Measurements from ENCODE around the gene DEPDC1B.
"Not testable (repeated sequence)": the region's sequence is repeated elsewhere in the genome, so short reads cannot be mapped to it uniquely, and the experiment has no call there.

DEPDC1B gene, protein sequence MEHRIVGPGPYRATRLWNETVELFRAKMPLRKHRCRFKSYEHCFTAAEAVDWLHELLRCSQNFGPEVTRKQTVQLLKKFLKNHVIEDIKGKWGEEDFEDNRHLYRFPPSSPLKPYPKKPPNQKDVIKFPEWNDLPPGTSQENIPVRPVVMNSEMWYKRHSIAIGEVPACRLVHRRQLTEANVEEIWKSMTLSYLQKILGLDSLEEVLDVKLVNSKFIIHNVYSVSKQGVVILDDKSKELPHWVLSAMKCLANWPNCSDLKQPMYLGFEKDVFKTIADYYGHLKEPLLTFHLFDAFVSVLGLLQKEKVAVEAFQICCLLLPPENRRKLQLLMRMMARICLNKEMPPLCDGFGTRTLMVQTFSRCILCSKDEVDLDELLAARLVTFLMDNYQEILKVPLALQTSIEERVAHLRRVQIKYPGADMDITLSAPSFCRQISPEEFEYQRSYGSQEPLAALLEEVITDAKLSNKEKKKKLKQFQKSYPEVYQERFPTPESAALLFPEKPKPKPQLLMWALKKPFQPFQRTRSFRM

DNA sequence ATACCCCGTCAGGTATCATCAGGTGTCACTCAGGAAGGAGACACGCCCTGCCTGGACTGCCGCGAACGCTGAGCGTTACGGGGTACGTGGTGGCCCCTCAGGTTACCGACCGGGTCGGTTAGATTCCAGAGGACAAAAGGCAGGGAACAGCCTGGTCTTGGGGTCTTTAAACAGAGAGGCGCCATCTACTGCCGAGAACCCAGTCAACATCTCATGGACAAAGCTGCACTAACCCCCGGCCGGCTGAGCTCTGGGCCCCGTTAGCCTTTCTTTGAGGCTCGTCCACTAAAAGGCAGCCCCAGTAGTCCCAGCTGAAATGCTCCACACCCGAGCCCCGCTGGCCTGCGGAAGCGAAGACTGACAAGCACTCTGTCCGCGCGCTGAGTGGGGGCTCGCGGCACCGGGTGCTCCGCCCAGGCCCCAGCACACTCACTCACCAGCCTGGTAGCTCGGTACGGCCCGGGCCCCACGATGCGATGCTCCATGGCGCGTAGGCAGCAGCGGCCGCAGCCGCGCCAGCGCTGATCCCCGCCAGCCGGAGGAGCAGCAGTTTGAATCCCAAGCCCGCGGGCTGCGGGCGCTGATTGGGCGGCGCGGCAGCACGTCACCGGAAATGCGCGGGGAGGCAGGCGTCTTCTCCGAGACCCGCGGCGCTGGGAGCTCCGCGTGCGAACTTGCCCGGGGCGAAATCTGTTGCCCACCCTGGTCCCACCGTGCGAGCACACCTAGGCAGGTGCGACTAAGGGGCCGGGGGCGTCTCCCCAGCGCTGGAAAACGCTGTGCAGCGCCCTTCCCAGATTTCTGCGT, at the start of gene DEPDC1B:
Gene DEPDC1B (minus strand): TSS at position 558 of the 807 bp plus-strand sequence. CDS start 73 bp downstream, at position 485.
- Histone ChIP-seq H3K4me1 (ENCODE audit: insufficient read depth, low read length) (no peaks in the 10 kb centered on the region; the same call in 1 of the 2 replicates), H3K9ac (ENCODE audit: low read depth, low read length) (peak within 1 kb of the TSS; percentile 90), H3K9me3 (ENCODE audit: control insufficient read depth, insufficient read depth, low read length) (no peaks in the 10 kb centered on the region), H3K36me3 (ENCODE audit: insufficient read depth, low read length) (no peaks in the 10 kb centered on the region)

DNA sequence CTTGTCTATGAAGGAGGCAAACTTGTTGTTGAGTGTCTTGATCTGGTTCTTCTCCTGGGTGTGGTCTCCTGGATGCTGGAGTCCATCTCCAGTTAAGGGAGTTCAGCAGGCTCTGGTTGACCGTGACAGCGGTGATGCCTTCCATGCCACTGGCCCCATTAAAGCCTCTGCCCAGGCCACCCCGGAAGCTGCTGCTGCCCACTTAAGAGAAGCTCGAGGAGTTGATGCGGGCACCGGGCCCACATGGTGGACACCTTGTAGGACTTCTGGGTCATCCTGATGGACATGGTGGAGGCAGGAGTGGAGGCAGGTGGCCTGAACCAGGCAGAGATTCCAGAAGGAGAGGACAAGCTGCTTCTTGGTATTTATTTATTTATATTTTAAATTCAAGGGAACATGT, 44.7 kb upstream of the DEPDC1B start:
- no peaks in the 10 kb centered on the region for H3K36me3 ChIP-seq (ENCODE audit: insufficient read depth, low read length)
- no peaks in the 10 kb centered on the region for H3K9me3 ChIP-seq (ENCODE audit: control insufficient read depth, insufficient read depth, low read length)
- no peak overlapping the region for H3K9ac ChIP-seq (ENCODE audit: low read depth, low read length)
- H3K4me1 ChIP-seq (ENCODE audit: insufficient read depth, low read length) = no peaks in the 10 kb centered on the region

DNA sequence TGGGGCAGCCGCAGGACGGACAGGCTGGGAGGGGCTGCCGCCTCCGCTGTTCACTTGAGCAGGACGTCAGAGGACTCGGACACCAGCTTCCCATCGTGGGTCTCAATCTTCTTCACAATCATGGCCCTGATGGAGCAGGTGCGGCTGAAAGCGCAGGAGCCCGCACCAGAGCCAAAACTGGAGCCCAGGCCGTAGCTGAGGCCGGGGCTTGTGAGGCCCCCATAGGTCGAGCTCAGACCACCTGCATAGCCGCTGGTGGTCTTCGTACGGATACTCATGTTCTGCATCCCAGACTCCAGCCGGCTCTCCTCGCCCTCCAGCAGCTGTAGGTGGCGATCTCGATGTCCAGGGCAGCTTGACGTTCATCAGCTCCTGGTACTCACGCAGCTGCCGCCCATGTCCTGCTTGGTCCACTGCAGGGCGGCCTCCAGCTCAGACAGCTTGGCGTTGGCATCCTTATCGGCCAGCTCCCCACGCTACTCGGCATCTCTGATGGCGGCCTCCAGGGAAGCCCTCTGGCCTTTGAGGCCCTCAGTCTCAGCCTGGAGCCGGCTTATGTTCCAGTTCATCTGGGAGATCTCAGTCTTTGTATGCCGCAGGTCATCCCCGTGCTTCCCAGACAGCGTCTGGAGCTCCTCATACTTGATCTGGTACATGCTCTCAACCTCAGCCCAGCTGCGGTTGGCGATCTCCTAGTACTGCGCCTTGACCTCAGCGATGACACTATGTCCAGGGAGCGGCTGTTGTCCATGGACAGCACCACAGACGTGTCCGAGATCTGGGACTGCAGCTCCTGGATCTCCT, 43.7 kb upstream of the DEPDC1B start:
- no peak overlapping the region for H3K9ac ChIP-seq (ENCODE audit: low read depth, low read length)
- no peaks in the 10 kb centered on the region for H3K4me1 ChIP-seq (ENCODE audit: insufficient read depth, low read length)
- no peaks in the 10 kb centered on the region for H3K9me3 ChIP-seq (ENCODE audit: control insufficient read depth, insufficient read depth, low read length)
- no peaks in the 10 kb centered on the region for H3K36me3 ChIP-seq (ENCODE audit: insufficient read depth, low read length)

DNA sequence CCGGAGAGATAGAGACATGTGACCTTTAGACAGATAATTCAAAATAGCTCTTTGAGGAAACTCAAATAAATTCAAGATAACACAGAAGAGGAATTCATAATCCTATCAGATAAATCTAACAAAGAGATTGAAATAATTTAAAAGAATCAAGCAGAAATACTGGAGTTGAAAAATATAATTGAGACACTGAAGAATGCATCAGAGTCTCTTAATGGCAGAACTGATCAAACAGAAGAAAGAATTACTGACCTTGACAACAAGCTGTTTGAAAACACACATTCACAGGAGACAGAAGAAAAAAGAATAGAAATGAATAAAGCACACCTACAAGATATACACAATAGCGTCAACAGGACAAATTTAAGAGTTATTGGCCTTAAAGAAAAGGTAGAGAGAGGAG, 40.4 kb upstream of the DEPDC1B start:
- Histone ChIP-seq H3K36me3 (ENCODE audit: insufficient read depth, low read length) (no peaks in the 10 kb centered on the region), H3K4me1 (ENCODE audit: insufficient read depth, low read length) (peaks cover 4% of the 10 kb centered on the region; the same call in 1 of the 2 replicates), H3K9ac (ENCODE audit: low read depth, low read length) (no peak overlapping the region), H3K9me3 (ENCODE audit: control insufficient read depth, insufficient read depth, low read length) (no peaks in the 10 kb centered on the region)

DNA sequence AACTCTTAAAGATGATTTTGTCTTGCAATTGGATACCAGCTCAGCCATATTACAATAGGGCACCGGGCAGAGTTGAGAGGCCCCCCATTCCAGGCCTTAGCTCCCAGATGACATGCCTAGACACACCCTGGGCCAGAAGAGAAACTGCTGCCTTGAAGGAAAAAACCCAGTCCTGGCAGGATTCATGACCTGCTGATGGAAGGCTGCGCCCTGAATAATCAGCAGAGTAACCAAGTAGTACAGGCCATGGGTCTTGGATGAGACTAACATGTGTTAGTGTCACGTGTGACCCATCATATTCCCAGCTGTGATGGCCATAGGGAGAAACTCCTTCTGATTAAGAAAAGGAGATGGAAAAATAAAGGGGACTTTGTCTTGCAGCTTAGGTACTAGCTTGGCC, 39.0 kb upstream of the DEPDC1B start:
- Histone ChIP-seq H3K4me1 (ENCODE audit: insufficient read depth, low read length) (peaks cover 4% of the 10 kb centered on the region; the same call in 1 of the 2 replicates), H3K9me3 (ENCODE audit: control insufficient read depth, insufficient read depth, low read length) (no peaks in the 10 kb centered on the region), H3K9ac (ENCODE audit: low read depth, low read length) (no peak overlapping the region), H3K36me3 (ENCODE audit: insufficient read depth, low read length) (no peaks in the 10 kb centered on the region)

DNA sequence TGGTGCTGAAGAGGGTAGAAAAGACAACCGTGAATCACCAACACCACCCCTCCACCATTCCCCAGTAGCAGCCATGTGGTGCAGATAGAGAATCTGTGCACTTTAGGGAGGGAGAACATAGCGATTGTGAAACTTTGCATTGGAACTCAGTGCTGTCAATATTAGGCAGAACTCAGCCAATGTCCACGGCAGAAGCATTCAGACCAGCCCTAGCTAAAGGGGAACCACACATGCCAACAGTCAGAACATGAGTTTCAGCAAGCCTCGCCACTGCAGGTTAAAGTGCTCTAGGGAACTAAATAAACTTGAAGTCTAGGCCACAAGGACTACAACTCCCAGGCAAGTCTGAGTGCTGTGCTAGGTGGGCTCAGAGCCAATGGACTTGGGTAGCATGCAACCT, 38.5 kb upstream of the DEPDC1B start:
- peaks cover 4% of the 10 kb centered on the region; the same call in 1 of the 2 replicates for H3K4me1 ChIP-seq (ENCODE audit: insufficient read depth, low read length)
- H3K9me3 ChIP-seq (ENCODE audit: control insufficient read depth, insufficient read depth, low read length) = no peaks in the 10 kb centered on the region
- H3K9ac ChIP-seq (ENCODE audit: low read depth, low read length) = no peak overlapping the region
- H3K36me3 ChIP-seq (ENCODE audit: insufficient read depth, low read length) = no peaks in the 10 kb centered on the region

DNA sequence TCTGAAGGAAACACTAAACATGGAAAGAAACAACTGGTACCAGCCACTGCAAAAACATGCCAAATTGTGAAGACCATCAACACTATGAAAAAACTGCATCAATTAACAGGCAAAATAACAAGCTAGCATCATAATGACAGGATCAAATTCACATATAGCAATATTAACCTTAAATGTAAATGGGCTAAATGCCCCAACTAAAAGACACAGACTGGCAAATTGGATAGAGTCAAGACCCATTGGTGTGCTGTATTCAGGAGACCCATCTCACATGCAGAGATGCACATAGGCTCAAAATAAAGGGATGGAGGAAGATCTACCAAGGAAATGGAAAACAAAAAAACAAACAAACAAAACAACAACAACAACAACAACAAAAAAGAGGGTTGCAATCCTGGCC, 30.9 kb upstream of the DEPDC1B start:
- H3K9ac ChIP-seq (ENCODE audit: low read depth, low read length); H3K4me1 ChIP-seq (ENCODE audit: insufficient read depth, low read length); H3K9me3 ChIP-seq (ENCODE audit: control insufficient read depth, insufficient read depth, low read length); H3K36me3 ChIP-seq (ENCODE audit: insufficient read depth, low read length): not testable (repeated sequence)

DNA sequence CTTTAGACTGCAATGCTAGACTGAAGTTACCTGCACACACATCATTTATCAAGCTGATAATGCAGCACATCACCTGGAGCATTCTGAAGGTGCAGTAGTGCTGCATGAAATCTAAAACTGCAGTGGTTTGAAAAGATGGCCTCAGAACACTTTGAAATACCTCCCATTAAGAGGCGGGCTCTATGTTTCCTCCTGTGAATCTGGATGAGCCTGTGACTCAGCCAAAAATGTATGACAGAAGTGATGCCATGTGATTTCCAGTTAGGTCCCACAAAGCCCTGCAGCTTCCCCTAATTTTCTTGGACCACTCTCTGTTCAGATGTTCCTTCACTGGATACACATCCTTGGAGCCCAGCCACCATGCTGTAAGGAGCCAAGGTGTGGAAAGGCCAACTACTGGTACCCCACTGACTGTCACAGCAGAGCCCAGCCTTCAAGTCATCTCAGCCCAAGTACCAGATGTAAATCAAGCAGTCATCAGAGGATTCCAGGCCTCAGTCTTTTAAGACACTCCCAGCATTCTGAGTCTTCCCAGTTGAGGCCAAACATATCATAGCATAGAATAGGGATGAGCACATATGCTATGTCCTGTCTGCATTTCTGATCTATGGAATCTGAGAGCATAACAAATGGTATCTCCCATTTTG, 27.2 kb upstream of the DEPDC1B start:
- no peaks in the 10 kb centered on the region for H3K4me1 ChIP-seq (ENCODE audit: insufficient read depth, low read length)

DNA sequence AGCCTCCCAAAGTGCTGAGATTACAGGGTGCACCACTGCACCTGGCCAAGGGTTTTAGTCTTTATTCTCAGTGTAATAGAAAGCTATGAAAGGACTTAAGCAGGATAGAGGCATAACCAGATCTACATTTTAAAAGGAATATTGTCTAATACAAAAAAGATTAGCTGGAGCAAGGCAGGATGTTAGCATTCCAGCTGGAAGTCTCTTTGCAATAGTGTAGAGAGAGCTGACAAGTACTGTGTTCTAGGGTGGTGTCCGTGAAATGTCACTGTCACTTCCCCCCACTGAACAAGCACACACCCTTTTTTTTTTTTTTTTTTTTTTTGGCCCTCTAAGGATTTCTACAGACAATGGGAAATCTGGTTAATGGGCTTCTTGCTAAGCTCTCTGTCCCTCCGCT, 24.2 kb upstream of the DEPDC1B start:
- Histone ChIP-seq H3K4me1 (ENCODE audit: insufficient read depth, low read length) (no peaks in the 10 kb centered on the region), H3K9ac (ENCODE audit: low read depth, low read length) (no peak overlapping the region), H3K36me3 (ENCODE audit: insufficient read depth, low read length) (no peaks in the 10 kb centered on the region), H3K9me3 (ENCODE audit: control insufficient read depth, insufficient read depth, low read length) (no peaks in the 10 kb centered on the region)

More for the DNA sequence above, 27.2 kb upstream of the DEPDC1B start:
- H3K36me3 ChIP-seq (ENCODE audit: insufficient read depth, low read length) = no peaks in the 10 kb centered on the region
- H3K9me3 ChIP-seq (ENCODE audit: control insufficient read depth, insufficient read depth, low read length) = no peaks in the 10 kb centered on the region
- H3K9ac ChIP-seq (ENCODE audit: low read depth, low read length) = no peak overlapping the region

DNA sequence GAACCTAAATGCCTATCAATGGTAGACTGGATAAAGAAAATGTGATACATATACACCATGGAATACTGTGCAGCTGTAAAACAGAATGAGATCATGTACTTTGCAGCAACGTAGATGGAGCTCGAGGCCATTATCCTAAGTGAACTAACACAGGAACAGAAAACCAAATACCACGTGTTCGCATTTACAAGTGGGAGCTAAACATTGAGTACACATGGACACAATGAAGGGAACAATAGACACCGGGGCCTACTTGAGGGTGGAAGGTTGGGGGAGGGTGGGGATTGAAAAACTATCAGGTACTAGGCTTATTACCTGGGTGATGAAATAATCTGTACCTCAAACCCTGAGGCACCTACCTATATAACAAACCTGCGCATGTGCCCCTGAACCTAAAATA, 22.4 kb upstream of the DEPDC1B start:
- no peak overlapping the region for H3K9ac ChIP-seq (ENCODE audit: low read depth, low read length)
- H3K4me1 ChIP-seq (ENCODE audit: insufficient read depth, low read length) = no peaks in the 10 kb centered on the region
- no peaks in the 10 kb centered on the region for H3K9me3 ChIP-seq (ENCODE audit: control insufficient read depth, insufficient read depth, low read length)
- H3K36me3 ChIP-seq (ENCODE audit: insufficient read depth, low read length) = no peaks in the 10 kb centered on the region

DNA sequence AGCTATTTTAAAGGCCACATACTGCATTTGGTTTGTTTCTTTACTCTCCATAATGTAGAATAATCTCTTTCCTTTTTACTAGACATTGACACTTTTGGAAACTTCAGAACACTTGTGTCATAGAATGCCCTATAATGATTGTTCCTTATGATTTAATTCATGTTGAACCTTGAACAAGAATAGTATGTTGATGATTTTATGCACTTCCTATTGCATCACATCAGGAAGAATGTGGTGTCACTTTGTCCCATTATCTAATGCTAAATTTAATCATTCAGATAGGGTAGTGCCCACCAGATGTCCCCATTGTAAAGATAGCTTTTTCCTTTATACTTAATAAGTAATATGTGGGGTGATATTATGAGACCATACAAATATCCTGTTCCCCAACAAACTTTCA, 19.4 kb upstream of the DEPDC1B start:
- Histone ChIP-seq H3K9ac (ENCODE audit: low read depth, low read length) (no peak overlapping the region), H3K36me3 (ENCODE audit: insufficient read depth, low read length) (no peaks in the 10 kb centered on the region), H3K9me3 (ENCODE audit: control insufficient read depth, insufficient read depth, low read length) (no peaks in the 10 kb centered on the region), H3K4me1 (ENCODE audit: insufficient read depth, low read length) (no peaks in the 10 kb centered on the region)

DNA sequence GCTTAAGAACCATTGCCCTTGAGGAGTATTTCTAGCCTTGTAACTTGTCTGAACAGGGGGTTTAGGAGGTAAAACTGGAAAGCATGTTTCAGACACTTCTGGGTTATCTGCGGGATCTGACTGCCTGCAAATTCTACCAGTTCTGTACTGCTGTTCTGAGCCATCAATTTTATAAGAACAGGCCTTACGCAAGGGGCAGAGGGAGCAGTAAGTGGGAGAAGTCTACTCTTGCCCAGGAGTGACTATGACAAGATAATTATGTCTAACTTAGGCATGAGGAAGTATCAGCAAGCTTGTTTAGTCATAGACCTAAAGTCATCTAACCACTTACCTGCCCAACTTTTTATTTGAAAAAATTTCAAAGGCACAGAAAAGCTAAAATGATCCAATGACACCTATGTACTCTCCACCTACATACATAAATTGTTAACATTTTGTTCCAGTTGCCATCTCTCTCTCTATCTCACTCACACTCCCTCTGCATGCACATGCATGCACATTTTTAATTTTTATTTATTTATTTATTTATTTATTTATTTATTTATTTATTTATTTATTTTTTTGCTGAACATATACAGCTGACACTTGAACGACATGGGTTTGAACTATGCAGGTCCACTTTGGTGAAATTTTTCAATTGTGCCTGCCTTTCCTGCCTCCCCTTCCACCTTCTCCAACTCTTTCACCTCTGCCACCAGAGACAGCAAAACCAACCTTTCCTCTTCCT, 18.4 kb upstream of the DEPDC1B start:
- Histone ChIP-seq H3K4me1 (ENCODE audit: insufficient read depth, low read length) (no peaks in the 10 kb centered on the region), H3K36me3 (ENCODE audit: insufficient read depth, low read length) (no peaks in the 10 kb centered on the region), H3K9ac (ENCODE audit: low read depth, low read length) (no peak overlapping the region), H3K9me3 (ENCODE audit: control insufficient read depth, insufficient read depth, low read length) (no peaks in the 10 kb centered on the region)

DNA sequence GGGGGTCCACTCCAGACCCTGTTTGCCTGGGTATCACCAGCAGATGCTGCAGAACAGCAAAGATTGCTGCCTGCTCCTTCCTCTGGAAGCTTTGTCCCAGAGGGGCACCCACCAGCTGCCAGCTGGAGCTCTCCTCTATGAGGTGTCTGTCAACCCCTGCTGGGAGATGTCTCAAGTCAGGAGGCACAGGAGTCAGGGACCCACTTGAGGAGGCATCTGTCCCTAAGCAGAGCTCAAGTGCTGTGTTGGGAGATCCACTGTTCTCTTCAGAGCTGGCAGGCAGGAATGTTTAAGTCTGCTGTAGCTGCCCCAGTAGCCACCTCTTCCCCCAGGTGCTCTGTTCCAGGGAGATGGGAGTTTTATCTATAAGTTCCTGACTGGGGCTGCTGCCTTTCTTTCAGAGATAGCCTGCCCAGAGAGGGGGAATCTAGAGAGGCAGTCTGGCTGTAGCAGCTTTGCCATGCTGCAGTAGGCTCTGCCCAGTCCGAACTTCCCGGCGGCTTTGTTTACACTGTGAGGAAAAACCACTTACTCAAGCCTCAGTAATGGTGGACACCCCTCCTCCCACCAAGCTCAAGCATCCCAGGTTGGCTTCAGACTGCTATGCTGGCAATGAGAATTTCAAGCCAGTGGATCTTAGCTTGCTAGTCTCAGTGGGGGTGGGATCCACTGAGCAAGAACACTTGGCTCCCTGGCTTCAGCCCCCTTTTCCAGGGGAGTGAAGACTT, 15.4 kb upstream of the DEPDC1B start:
- H3K9ac ChIP-seq (ENCODE audit: low read depth, low read length); H3K9me3 ChIP-seq (ENCODE audit: control insufficient read depth, insufficient read depth, low read length): not testable (repeated sequence)

More for the DNA sequence above, 15.4 kb upstream of the DEPDC1B start:
- H3K36me3 ChIP-seq (ENCODE audit: insufficient read depth, low read length); H3K4me1 ChIP-seq (ENCODE audit: insufficient read depth, low read length): not testable (repeated sequence)

Data from ES-I3 (cell line).